Measurements from ENCODE around the gene CD163L1.

DNA sequence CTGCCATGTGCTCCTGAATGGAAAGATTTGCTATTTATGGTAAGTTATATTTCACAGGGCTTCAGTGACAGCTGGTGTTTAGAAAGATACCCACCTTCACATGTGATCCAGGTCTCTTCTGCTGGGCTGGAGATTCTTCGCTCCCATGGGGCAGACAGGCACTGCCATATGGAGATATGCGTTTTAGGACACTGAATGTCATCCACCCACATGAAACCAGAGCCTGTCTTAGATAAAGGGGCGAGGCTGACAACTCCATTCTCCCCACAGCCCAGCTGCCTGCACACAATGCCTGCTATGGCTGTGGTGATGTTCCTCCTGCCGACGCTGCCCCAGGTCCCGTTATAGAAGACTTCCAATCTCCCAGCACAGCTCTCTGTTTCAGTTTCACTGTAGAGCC lies 70.7 kb downstream of the CD163L1 start:
- TF ChIP-seq, protein P1, sequence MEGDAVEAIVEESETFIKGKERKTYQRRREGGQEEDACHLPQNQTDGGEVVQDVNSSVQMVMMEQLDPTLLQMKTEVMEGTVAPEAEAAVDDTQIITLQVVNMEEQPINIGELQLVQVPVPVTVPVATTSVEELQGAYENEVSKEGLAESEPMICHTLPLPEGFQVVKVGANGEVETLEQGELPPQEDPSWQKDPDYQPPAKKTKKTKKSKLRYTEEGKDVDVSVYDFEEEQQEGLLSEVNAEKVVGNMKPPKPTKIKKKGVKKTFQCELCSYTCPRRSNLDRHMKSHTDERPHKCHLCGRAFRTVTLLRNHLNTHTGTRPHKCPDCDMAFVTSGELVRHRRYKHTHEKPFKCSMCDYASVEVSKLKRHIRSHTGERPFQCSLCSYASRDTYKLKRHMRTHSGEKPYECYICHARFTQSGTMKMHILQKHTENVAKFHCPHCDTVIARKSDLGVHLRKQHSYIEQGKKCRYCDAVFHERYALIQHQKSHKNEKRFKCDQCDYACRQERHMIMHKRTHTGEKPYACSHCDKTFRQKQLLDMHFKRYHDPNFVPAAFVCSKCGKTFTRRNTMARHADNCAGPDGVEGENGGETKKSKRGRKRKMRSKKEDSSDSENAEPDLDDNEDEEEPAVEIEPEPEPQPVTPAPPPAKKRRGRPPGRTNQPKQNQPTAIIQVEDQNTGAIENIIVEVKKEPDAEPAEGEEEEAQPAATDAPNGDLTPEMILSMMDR (IDR thresholded peaks at IDR 0.05) = no peak
- TF ChIP-seq POLR2AphosphoS5 (IDR thresholded peaks at IDR 0.05) (no peak), POLR2A (IDR thresholded peaks at IDR 0.05) (no peak), EP300 (IDR thresholded peaks at IDR 0.05) (no peak)
